GM23248 (cell line): ENCODE data around the gene NF1. TPM values are rescaled to one million over a fixed set of nuclear protein-coding genes. Genes with fewer than 3 reads are reported as not detected.

Experiments
- DNase-seq: peaks from one replicate; pipeline ENCODE4 v3.0.0-alpha.2; 2015
- H2AFZ ChIP-seq: fragments of 200-600 bp; sonication (generic); 2 replicates; pipeline ENCODE4 v1.6.1; 2016; ENCODE audit warnings: antibody characterized with exemption
- H3F3A ChIP-seq: fragments of 200-600 bp; sonication (generic); 2 replicates; pipeline ENCODE4 v1.6.1; 2016; ENCODE audit warnings: mild to moderate bottlenecking, antibody characterized with exemption, mixed run types; ENCODE audit not compliant: insufficient read depth
- H3K27ac ChIP-seq: fragments of 200-600 bp; sonication (generic); 2 replicates; pipeline ENCODE4 v1.5.1; 2016; ENCODE audit warnings: mild to moderate bottlenecking
- H3K27me3 ChIP-seq: fragments of 200-600 bp; sonication (generic); replicated peaks from 2 replicates; pipeline ENCODE4 v1.6.1; 2016; ENCODE audit warnings: mild to moderate bottlenecking; ENCODE audit not compliant: insufficient read depth
- H3K36me3 ChIP-seq: fragments of 200-600 bp; sonication (generic); 2 replicates; pipeline ENCODE4 v1.6.1; 2016; ENCODE audit warnings: low read depth, mild to moderate bottlenecking
- H3K4me1 ChIP-seq: fragments of 200-600 bp; sonication (generic); 2 replicates; pipeline ENCODE4 v1.6.1; 2016; ENCODE audit warnings: mild to moderate bottlenecking; ENCODE audit not compliant: insufficient read depth
- H3K4me2 ChIP-seq: fragments of 200-600 bp; sonication (generic); one replicate; pipeline ENCODE4 v1.6.1; 2016; ENCODE audit warnings: mild to moderate bottlenecking; ENCODE audit not compliant: unreplicated experiment
- H3K4me3 ChIP-seq: fragments of 200-600 bp; sonication (generic); 2 replicates; pipeline ENCODE4 v1.5.1; 2016; ENCODE audit warnings: mild to moderate bottlenecking
- H3K79me2 ChIP-seq: fragments of 200-600 bp; sonication (generic); 2 replicates; pipeline ENCODE4 v1.6.1; 2016; ENCODE audit warnings: mild to moderate bottlenecking; ENCODE audit not compliant: insufficient read depth
- H3K9ac ChIP-seq: fragments of 200-600 bp; sonication (generic); 2 replicates; pipeline ENCODE4 v1.6.1; 2016; ENCODE audit warnings: mild to moderate bottlenecking
- H3K9me2 ChIP-seq: fragments of 200-600 bp; sonication (generic); 2 replicates; pipeline ENCODE4 v1.6.1; 2016; ENCODE audit warnings: mixed run types, mild to moderate bottlenecking, moderate library complexity; ENCODE audit not compliant: insufficient read depth
- H3K9me3 ChIP-seq: fragments of 200-600 bp; sonication (generic); one replicate; pipeline ENCODE4 v1.6.1; 2017; ENCODE audit warnings: low read depth
- H4K20me1 ChIP-seq: fragments of 200-600 bp; sonication (generic); 2 replicates; pipeline ENCODE4 v1.6.0; 2016; ENCODE audit not compliant: insufficient read depth
- EZH2 ChIP-seq: fragments of 200-600 bp; sonication (generic); IDR thresholded peaks from 2 replicates; pipeline ENCODE4 v1.6.1; 2018; ENCODE audit warnings: antibody characterized with exemption, mild to moderate bottlenecking; ENCODE audit not compliant: insufficient read depth, poor library complexity, severe bottlenecking
- EZH2phosphoT487 ChIP-seq: fragments of 200-600 bp; sonication (generic); IDR thresholded peaks from 2 replicates; pipeline ENCODE4 v1.6.1; 2018; ENCODE audit warnings: antibody characterized with exemption, moderate library complexity, mild to moderate bottlenecking, low read depth; ENCODE audit not compliant: insufficient read depth
- WGBS, 2 experiments: methylation state at CpG; one replicate each; pipeline ENCODE4 v1.1.6; 2015 to 2017; ENCODE audit warnings: low lambda C conversion rate in 2 of 2, low coverage in 1 of 2; ENCODE audit errors: missing lambda C conversion rate in 2 of 2; 5-methylcytosine and 5-hydroxymethylcytosine counted together
- in situ Hi-C: fragments of 300-500 bp; cut with MboI; formaldehyde crosslinking; loops from 2 replicates; pipeline ENCODE4 v1.15.0; 2020
- polyA plus RNA-seq: library from polyadenylated mRNA; unstranded; fragments of >200 nt; fragmentation: Nextera tagmentation; extraction: Ambion mirVana; gene quantifications from 2 replicates; pipeline ENCODE4 v1.2.1, GENCODE V29; 2016
- total RNA-seq: library from RNA; depleted of rRNA; stranded (reverse); fragments of >200 nt; shearing (Covaris generic); gene quantifications from 2 replicates; pipeline ENCODE4 v1.2.3, GENCODE V29; 2014

Gene NF1
- total and polyA plus RNA-seq, 2 experiments from 2014 or later, result 6.1 to 24.4 TPM

DNA sequence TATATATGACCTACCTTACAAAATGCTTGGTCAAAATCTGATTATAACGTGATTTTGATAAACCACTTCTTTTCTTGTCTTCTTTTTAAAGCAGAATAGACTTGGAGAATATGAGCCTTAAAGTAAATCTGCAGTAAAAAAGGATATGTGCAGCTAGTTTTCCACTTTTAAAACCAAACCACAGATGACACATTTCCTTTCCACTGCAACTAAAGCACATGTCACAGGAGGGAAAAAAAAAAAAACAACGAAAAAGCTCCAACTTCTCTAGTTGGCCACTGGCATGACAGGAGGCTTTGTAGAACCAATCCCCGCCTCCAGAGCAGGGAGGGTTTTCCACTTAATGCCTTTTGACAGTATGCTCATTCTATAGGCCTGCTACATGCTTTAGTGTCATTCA lies 226.7 kb downstream of the NF1 start, which contains the start of gene EVI2A:
Gene EVI2A (minus strand): TSS at position 142 of the 400 bp plus-strand sequence. CDS start 2,609 bp downstream, outside the sequence.
- Histone ChIP-seq H3F3A (peaks cover 16% of the 10 kb centered on the region), H4K20me1 (no peaks in the 10 kb centered on the region), H3K4me1 (peaks cover 20% of the 10 kb centered on the region), H3K36me3 (no peaks in the 10 kb centered on the region), H3K4me3 (peak within 1 kb of the TSS; percentile 39), H3K27me3 (no peaks in the 10 kb centered on the region), H3K9me2 (no peaks in the 10 kb centered on the region), H3K27ac (peak within 1 kb of the TSS; percentile 46), H2AFZ (no peak within 1 kb of the TSS), H3K9me3 (no peaks in the 10 kb centered on the region), H3K9ac (peak within 1 kb of the TSS; percentile 17), H3K79me2 (0 out of 2 replicates have a peak, but pooled peaks cover 4% of the 10 kb centered on the region), H3K4me2 (peak within 1 kb of the TSS; percentile 71)
- WGBS, 2 experiments, result 32 to 35% methylated on average over 3 of the region's 3 CpGs
- in situ Hi-C loops, result no loop called here
- TF ChIP-seq EZH2phosphoT487, result no peak
- TF ChIP-seq EZH2, result no peak
- peak; percentile 80 for DNase-seq

DNA sequence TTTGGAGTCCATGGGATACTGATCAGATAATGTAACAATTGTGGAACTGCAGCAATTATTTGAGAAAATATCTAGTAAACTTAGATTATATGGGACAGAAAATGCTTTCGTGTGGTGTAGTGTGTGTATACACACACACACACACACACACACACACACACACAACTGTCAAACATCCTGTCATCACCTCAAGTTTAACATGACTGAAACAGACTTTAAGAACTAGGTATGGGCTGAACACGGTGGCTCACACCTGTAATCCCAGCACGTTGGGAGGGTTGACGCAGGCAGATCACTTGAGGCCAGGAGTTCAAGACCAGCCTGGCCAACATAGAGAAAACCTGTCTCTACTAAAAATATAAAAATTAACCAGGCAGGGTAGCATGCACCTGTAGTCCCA lies 227.2 kb downstream of the NF1 start:
- peak overlapping the region; percentile 46 for H3K27ac ChIP-seq
- TF ChIP-seq EZH2 (no peak), EZH2phosphoT487 (no peak)
- H4K20me1 ChIP-seq, result no peaks in the 10 kb centered on the region
- H3K4me2 ChIP-seq, result peak overlapping the region; percentile 71
- peaks cover 16% of the 10 kb centered on the region for H3F3A ChIP-seq
- peaks cover 20% of the 10 kb centered on the region for H3K4me1 ChIP-seq
- H3K4me3 ChIP-seq, result no peak overlapping the region
- WGBS, 2 experiments, result 97 to 98% methylated on average over 4 of the region's 4 CpGs
- no peak overlapping the region for H3K9ac ChIP-seq
- no peaks in the 10 kb centered on the region for H3K36me3 ChIP-seq
- no peak overlapping the region for H2AFZ ChIP-seq
- in situ Hi-C loops, result no loop called here
- H3K27me3 ChIP-seq, result no peaks in the 10 kb centered on the region
- no peak for DNase-seq
- H3K9me3 ChIP-seq, result no peaks in the 10 kb centered on the region
- H3K9me2 ChIP-seq, result no peaks in the 10 kb centered on the region
- H3K79me2 ChIP-seq, result no peaks in the 10 kb centered on the region

DNA sequence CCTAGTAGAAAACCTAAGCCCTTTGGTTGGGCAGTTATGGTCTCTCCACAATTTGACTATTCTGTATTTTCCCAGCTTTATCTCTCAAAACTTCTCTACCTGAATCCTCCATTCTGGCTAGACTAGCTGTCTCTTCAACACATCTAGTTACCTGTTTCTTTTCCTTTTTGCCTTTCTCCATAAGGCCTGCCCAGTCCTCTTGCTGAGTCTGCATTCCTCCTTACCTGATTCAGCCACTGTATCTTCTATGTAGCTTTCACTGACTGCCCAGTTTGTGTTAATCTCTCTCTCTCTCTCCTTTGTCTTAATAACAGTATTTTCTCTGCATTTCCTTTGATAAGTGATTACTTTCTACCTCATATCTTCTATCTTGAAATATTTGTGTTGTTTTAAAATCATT lies 228.8 kb downstream of the NF1 start:
- H2AFZ ChIP-seq, result no peak overlapping the region
- no peaks in the 10 kb centered on the region for H3K27me3 ChIP-seq
- no peaks in the 10 kb centered on the region for H3K36me3 ChIP-seq
- H3K9me3 ChIP-seq, result no peaks in the 10 kb centered on the region
- H3K4me2 ChIP-seq, result no peak overlapping the region
- H3F3A ChIP-seq, result peaks cover 27% of the 10 kb centered on the region
- no peaks in the 10 kb centered on the region for H3K9me2 ChIP-seq
- H3K9ac ChIP-seq, result no peak overlapping the region
- in situ Hi-C loops, result no loop called here
- peaks cover 32% of the 10 kb centered on the region for H3K4me1 ChIP-seq
- TF ChIP-seq EZH2phosphoT487, result no peak
- no peak for TF ChIP-seq EZH2
- no peaks in the 10 kb centered on the region for H4K20me1 ChIP-seq
- H3K4me3 ChIP-seq, result no peak overlapping the region
- no peak overlapping the region for H3K27ac ChIP-seq
- H3K79me2 ChIP-seq, result no peaks in the 10 kb centered on the region
- DNase-seq, result no peak

DNA sequence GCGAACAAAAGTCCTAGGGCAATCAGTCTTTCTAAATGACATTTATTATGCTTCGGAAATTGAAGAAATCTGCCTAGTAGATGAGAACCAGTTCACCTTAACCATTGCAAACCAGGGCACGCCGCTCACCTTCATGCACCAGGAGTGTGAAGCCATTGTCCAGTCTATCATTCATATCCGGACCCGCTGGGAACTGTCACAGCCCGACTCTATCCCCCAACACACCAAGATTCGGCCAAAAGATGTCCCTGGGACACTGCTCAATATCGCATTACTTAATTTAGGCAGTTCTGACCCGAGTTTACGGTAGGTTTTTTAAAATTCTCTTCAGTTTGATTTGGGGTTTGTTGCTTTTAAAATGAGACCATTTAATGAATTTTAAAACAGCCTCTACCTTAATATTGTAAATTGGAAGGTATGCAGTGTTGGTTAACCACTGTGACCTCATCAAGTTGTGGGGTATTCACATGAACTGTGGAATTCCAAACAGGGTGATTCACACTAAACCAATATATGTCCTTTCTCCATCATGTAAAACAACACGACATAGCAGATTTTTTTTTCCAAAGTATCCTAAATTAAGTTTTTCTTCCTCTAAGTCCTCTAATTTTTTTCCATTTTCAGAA lies 232.9 kb downstream of the NF1 start:
- WGBS, 2 experiments, result 82 to 83% methylated on average over 12 of the region's 12 CpGs
- H3K4me1 ChIP-seq, result peaks cover 36% of the 10 kb centered on the region
- no peak overlapping the region for H2AFZ ChIP-seq
- H3K9me3 ChIP-seq, result no peaks in the 10 kb centered on the region
- no peaks in the 10 kb centered on the region for H4K20me1 ChIP-seq
- no peaks in the 10 kb centered on the region for H3K79me2 ChIP-seq
- H3K36me3 ChIP-seq, result peaks cover 10% of the 10 kb centered on the region
- H3K9ac ChIP-seq, result peak overlapping the region; percentile 35
- in situ Hi-C loops, result no loop called here
- peak overlapping the region; percentile 80 for H3K27ac ChIP-seq
- peak overlapping the region; percentile 10; the same call in 1 of the 2 replicates for H3K4me3 ChIP-seq
- no peak for TF ChIP-seq EZH2
- 0 out of 2 replicates have a peak, but pooled peaks have one; percentile 68 for TF ChIP-seq EZH2phosphoT487
- no peaks in the 10 kb centered on the region for H3K27me3 ChIP-seq
- H3F3A ChIP-seq, result peaks cover 34% of the 10 kb centered on the region
- DNase-seq, result peak; percentile 90
- no peaks in the 10 kb centered on the region for H3K9me2 ChIP-seq
- H3K4me2 ChIP-seq, result peak overlapping the region; percentile 50
